Right lobe of liver (tissue), 4 donors: Measurements from ENCODE around the gene UFD1.

Experiments used
- CTCF ChIP-seq, 4 donors: fragments of 200-600 bp in 3 of 4; fragments of 450-650 bp in 1 of 4; IDR thresholded peaks; one replicate each; pipeline versions ENCODE4 v1.5.1 to v1.8.0; 2016 to 2022; ENCODE audit warnings: antibody characterized with exemption in 4 of 4, mild to moderate bottlenecking in 2 of 4
- POLR2A ChIP-seq: fragments of 450-650 bp; IDR thresholded peaks from one replicate; pipeline ENCODE4 v1.6.1; 2017; ENCODE audit warnings: antibody characterized with exemption, mild to moderate bottlenecking
- donor health status: DM: no; HTN: no; CAD: no.
- donor health status: DM: no; HTN: no; CAD: no.
- donor health status: DM: no; HTN: yes; CAD: no.

- TF ChIP-seq CTCF (IDR thresholded peaks at IDR 0.05) (no peak), POLR2A (no peak)
Observed at GRCh38 chr22:19517919-19518611, 39.1 kb upstream of the UFD1 start.
